Ovary (tissue), 3 donors: ENCODE results near the gene GOLGA6A.

Source experiments
- CTCF ChIP-seq, 3 donors: fragments of 450-650 bp in 2 of 3; fragments of 200-600 bp in 1 of 3; IDR thresholded peaks; one replicate each; pipeline versions ENCODE4 v1.5.1 to v1.8.0; 2016 to 2022; ENCODE audit warnings: antibody characterized with exemption in 3 of 3, mild to moderate bottlenecking in 1 of 3
- POLR2A ChIP-seq: fragments of 450-650 bp; IDR thresholded peaks from one replicate; pipeline ENCODE4 v1.6.1; 2017; ENCODE audit warnings: antibody characterized with exemption, mild to moderate bottlenecking, moderate library complexity
- donor health status: DM: no; HTN: no; CAD: no.

GRCh38 chr15:74055804-74056203 is 26.5 kb downstream of the GOLGA6A start:
- no peak for TF ChIP-seq CTCF (IDR thresholded peaks at IDR 0.05)
- no peak for TF ChIP-seq POLR2A
